HL-60 (cell line): ENCODE data around the gene ARHGEF4.

ENCODE experiments used
- DNase-seq, 2 experiments: peaks; one replicate each; pipeline ENCODE4 v3.0.0-alpha.2; 2010 to 2020; ENCODE audit warnings: low read depth in 1 of 2, low spot score in 1 of 2
- H3K27ac ChIP-seq: fragments of 250-450 bp; sonication (Bioruptor Pico); replicated peaks from 2 replicates; pipeline ENCODE4 v1.5.1; 2020; ENCODE audit warnings: mild to moderate bottlenecking, moderate library complexity
- H3K27me3 ChIP-seq: fragments of 250-450 bp; sonication (Bioruptor Pico); 2 replicates; pipeline ENCODE4 v1.5.1; 2021; ENCODE audit warnings: mild to moderate bottlenecking, moderate library complexity; ENCODE audit not compliant: insufficient read depth, poor library complexity, severe bottlenecking
- H3K4me3 ChIP-seq: replicated peaks from 2 replicates; pipeline ENCODE4 v1.5.1; 2011; ENCODE audit warnings: mild to moderate bottlenecking, control low read depth, low read length; ENCODE audit not compliant: insufficient read depth
- GABPA ChIP-seq: IDR thresholded peaks from 2 replicates; pipeline ENCODE4 v1.6.1; 2012; ENCODE audit warnings: low read depth
- POLR2AphosphoS5 ChIP-seq: IDR thresholded peaks from 2 replicates; pipeline ENCODE4 v1.6.1; 2012; ENCODE audit warnings: low read depth
- REST ChIP-seq: IDR thresholded peaks from 2 replicates; pipeline ENCODE4 v1.6.1; 2012; ENCODE audit warnings: low read depth; ENCODE audit not compliant: insufficient replicate concordance
- SPI1 ChIP-seq: IDR thresholded peaks from 2 replicates; pipeline ENCODE4 v1.6.1; 2012; ENCODE audit warnings: low read depth, mild to moderate bottlenecking, borderline replicate concordance
- TF ChIP-seq, protein P1 (sequence below): IDR thresholded peaks from one replicate; pipeline ENCODE4 v1.5.1; 2011; ENCODE audit warnings: low read length, control low read depth, inconsistent platforms; ENCODE audit not compliant: insufficient read depth

Gene ARHGEF4

GRCh38 chr2:130936451-130936850 lies 99.7 kb downstream of the ARHGEF4 start:
- Histone ChIP-seq H3K4me3 (no peak overlapping the region), H3K27ac (no peak overlapping the region), H3K27me3 (no peaks in the 10 kb centered on the region)
- no peak for DNase-seq
- TF ChIP-seq REST (no peak), POLR2AphosphoS5 (no peak), GABPA (no peak), SPI1 (no peak)
- TF ChIP-seq, protein P1, sequence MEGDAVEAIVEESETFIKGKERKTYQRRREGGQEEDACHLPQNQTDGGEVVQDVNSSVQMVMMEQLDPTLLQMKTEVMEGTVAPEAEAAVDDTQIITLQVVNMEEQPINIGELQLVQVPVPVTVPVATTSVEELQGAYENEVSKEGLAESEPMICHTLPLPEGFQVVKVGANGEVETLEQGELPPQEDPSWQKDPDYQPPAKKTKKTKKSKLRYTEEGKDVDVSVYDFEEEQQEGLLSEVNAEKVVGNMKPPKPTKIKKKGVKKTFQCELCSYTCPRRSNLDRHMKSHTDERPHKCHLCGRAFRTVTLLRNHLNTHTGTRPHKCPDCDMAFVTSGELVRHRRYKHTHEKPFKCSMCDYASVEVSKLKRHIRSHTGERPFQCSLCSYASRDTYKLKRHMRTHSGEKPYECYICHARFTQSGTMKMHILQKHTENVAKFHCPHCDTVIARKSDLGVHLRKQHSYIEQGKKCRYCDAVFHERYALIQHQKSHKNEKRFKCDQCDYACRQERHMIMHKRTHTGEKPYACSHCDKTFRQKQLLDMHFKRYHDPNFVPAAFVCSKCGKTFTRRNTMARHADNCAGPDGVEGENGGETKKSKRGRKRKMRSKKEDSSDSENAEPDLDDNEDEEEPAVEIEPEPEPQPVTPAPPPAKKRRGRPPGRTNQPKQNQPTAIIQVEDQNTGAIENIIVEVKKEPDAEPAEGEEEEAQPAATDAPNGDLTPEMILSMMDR: no peak

- Histone ChIP-seq H3K4me3 (no peak overlapping the region), H3K27me3 (no peaks in the 10 kb centered on the region), H3K27ac (no peak overlapping the region)
- TF ChIP-seq REST (no peak), POLR2AphosphoS5 (no peak), GABPA (no peak), SPI1 (no peak)
- TF ChIP-seq, protein P1: no peak
- DNase-seq: no peak
Measured at GRCh38 chr2:130947967-130948366, 111.3 kb downstream of the ARHGEF4 start.

GRCh38 chr2:130949954-130950353 lies 113.2 kb downstream of the ARHGEF4 start:
- TF ChIP-seq, protein P1: no peak
- TF ChIP-seq POLR2AphosphoS5: no peak
- TF ChIP-seq REST: no peak
- TF ChIP-seq SPI1: no peak
- TF ChIP-seq GABPA: no peak
- Histone ChIP-seq H3K27me3 (no peaks in the 10 kb centered on the region), H3K4me3 (no peak overlapping the region), H3K27ac (no peak overlapping the region)
- no peak for DNase-seq
